ENCODE data around the gene TMEM252.

The TMEM252 gene

GRCh38 chr9:68513981-68514380, 26.7 kb downstream of the TMEM252 start:
- H3K4me3 ChIP-seq (ENCODE audit: control insufficient read depth, low read depth, low read length) = no peak overlapping the region
- no peak for TF ChIP-seq CTCF (IDR thresholded peaks at IDR 0.05; ENCODE audit: control insufficient read depth, insufficient read depth, low read depth, low read length, missing control alignments)
- no peak for DNase-seq (ENCODE audit: low read depth)

GRCh38 chr9:68513385-68513784, 27.3 kb downstream of the TMEM252 start:
- H3K4me3 ChIP-seq (ENCODE audit: control insufficient read depth, low read depth, low read length) = no peak overlapping the region
- DNase-seq (ENCODE audit: low read depth) = no peak
- TF ChIP-seq CTCF (IDR thresholded peaks at IDR 0.05; ENCODE audit: control insufficient read depth, insufficient read depth, low read depth, low read length, missing control alignments) = no peak

- no peak overlapping the region for H3K4me3 ChIP-seq (ENCODE audit: control insufficient read depth, low read depth, low read length)
- no peak for TF ChIP-seq CTCF (IDR thresholded peaks at IDR 0.05; ENCODE audit: control insufficient read depth, insufficient read depth, low read depth, low read length, missing control alignments)
- DNase-seq (ENCODE audit: low read depth) = no peak
These were observed 31.0 kb downstream of the TMEM252 start for GRCh38 chr9:68509689-68510088.

GRCh38 chr9:68508547-68508946, 32.1 kb downstream of the TMEM252 start:
- DNase-seq (ENCODE audit: low read depth) = no peak
- TF ChIP-seq CTCF (IDR thresholded peaks at IDR 0.05; ENCODE audit: control insufficient read depth, insufficient read depth, low read depth, low read length, missing control alignments) = no peak
- no peak overlapping the region for H3K4me3 ChIP-seq (ENCODE audit: control insufficient read depth, low read depth, low read length)

GRCh38 chr9:68507806-68508145, 32.9 kb downstream of the TMEM252 start:
- no peak for DNase-seq (ENCODE audit: low read depth)
- TF ChIP-seq CTCF (IDR thresholded peaks at IDR 0.05; ENCODE audit: control insufficient read depth, insufficient read depth, low read depth, low read length, missing control alignments) = no peak
- no peak overlapping the region for H3K4me3 ChIP-seq (ENCODE audit: control insufficient read depth, low read depth, low read length)

- no peak for DNase-seq (ENCODE audit: low read depth)
- TF ChIP-seq CTCF (IDR thresholded peaks at IDR 0.05; ENCODE audit: control insufficient read depth, insufficient read depth, low read depth, low read length, missing control alignments) = peak; percentile 55
- no peak overlapping the region for H3K4me3 ChIP-seq (ENCODE audit: control insufficient read depth, low read depth, low read length)
These were observed 33.4 kb downstream of the TMEM252 start for GRCh38 chr9:68507130-68507805.

- no peak for DNase-seq (ENCODE audit: low read depth)
- H3K4me3 ChIP-seq (ENCODE audit: control insufficient read depth, low read depth, low read length) = no peak overlapping the region
- TF ChIP-seq CTCF (IDR thresholded peaks at IDR 0.05; ENCODE audit: control insufficient read depth, insufficient read depth, low read depth, low read length, missing control alignments) = no peak
These were observed 34.1 kb downstream of the TMEM252 start for GRCh38 chr9:68506551-68506950.

Data from AG09309 (cell line).